NCI-H146 (cell line): ENCODE results near the gene TAL2.
"Not testable (repeated sequence)": the region's sequence is repeated elsewhere in the genome, so short reads cannot be mapped to it uniquely, and the experiment has no call there.

Experiments
- DNase-seq: peaks from one replicate; lab custom pipeline; 2025; lab: John Stamatoyannopoulos, UW

The TAL2 gene

DNA sequence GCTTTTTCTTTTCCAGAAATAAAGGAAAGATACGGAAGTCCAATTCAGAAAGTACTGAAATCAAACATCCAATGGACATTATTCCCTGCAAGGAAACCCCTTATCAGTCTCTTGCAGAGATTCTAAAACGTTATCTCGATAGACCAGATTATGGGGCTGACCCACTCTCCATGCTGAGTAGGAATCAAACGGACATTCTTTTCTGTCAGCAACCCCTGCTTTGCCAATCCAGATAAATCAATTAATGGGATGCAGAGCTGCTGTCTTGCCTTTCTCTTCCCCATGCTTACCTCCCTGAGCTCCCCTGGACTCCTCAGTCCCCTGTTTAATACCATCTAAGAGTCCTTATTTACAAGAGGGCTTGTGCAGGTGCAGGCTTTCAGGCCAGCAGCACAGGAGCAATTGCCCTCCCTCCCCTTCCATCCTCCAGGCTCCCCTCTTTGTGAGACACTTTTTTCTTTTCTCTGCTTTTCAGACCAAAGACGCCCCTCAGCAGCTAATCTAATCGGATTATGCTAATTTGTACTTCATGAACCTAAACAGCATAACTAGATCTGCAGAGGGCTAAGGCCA is 14.2 kb downstream of the TAL2 start:
- no peak for DNase-seq

DNA sequence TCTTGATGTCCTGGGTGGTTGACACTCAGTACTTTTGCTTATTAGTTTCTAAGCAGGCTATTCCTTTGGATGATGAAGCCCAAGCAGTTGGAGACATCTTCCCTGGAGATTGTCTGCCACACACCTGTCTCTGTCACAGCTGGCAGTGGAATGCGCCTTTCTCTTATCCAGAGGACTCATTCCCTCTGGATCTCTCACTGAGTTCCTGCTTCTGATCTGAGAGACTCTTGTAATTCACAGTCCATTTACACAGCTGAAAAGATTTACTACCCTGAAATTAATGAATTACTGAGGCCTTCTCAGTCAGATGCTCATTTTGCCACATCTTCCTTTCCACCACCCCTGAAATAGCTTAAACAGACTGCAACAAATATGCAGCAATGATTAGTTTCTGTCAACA is 15.9 kb downstream of the TAL2 start:
- no peak for DNase-seq

DNA sequence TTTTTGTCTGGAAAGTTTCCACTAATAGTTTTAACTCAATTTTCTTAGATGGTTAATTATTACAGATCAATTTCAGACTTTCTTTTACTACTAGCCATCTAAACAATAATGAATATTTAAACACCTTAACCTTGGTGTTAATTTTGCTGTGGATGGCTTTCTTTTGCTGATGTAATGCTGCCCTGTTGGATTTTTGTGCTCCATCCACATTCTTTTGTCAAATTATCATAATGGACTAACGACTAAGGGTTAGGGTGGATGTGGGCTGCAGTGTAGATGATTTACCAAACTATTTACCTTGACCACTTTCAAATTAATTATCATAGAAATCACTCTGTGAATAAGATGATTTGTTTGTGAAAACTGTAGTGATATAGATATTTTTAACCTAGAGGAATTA is 16.5 kb downstream of the TAL2 start:
- DNase-seq = no peak

DNA sequence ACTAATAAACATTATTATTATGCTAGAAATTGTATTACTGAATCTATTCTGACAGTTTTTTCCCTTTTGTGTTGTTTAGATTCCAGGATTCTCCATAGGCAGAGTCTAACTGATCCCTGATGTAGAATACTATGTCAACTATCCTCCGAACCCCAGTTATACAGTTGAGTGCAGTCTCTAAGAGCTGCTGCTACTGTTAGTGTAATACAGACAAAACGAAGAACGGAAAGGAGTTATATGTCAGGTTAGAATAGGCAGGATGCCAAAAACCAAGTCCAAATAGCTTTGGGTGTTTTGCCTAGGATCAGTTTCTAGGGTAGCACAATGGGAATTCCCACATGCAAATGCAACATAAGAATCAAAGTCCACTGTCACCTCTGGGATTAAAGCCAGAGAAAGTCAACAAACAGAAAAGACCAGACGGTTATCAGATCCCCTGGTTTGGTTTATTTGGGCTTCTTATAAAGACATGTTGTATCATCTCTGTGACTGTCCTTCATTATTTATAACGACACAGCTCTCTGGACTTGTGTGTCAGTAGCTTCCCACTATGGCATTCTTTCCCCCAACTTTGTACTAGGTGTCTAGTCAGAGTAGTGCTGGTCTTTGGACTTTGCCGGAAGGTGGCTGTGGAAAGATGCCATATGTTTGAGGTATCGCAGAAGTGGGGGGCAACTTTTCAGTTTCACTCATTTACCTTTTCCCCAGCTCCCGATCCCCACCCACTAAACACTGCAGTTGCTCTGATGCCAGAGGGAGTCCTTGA is 17.2 kb downstream of the TAL2 start:
- DNase-seq = no peak

DNA sequence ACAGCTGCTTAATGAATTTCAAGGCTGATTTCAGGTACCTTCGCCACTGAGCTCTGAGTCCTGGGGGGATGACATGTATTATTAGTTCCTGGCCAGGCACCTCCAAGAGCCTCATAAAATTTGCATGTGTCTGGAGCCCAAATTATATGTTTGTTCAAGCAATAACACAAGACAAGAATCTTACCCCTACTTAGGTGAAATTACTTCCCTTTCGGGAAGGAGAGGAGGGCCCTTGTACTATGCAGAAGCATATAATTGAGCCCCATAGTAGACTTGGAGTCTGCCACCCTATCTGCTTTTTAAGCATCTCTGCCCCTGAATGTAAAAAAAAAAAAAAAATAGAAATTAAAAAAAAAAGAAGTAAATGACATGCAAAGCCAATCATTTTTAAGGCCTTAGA is 19.1 kb downstream of the TAL2 start:
- no peak for DNase-seq

DNA sequence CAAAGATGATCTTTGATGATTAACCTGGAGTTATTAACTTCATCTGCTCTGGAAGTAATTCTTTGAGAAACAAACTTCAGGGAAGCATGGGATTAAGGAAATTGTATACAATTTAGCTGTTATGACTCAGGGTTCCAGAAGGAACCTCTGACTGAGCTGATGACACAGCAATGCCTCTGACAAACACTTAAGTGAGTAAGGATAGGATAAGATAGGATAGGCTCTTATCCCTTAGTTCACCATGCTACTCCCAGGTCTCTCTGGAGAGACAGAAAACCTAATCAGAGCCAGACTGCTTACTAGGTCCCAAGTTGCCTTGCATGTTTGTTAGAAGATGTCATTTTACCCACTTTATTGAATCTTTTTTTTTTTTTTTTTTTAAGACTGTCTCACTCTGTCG is 19.5 kb downstream of the TAL2 start:
- no peak for DNase-seq

DNA sequence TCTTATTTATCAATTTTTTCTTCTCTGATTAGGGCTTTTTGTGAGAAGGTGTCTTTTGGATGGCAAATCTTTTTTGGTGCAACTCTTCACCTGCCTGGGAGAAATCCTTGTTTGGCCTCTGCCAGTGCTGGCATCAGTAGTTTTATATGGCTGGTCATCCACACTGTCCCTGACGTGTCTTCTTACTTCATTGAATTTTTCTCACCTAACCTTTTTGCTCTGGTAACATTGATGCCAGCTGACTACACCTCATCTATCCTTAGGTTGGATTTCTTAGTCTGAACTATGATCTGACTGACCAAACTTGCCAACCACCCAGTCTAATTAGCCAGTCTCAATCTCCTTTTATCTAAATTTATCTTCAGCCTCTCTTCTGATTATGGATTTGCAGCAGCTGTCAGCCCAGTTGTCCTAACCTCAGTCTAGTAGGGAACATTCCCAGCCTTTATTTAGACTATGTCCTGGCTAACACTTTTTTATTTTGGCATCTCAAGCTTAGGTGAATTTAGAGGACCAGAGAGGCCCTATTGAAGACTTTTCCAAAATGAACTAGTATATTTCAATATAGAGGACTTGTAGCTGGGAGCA is 21.5 kb downstream of the TAL2 start:
- DNase-seq = no peak

DNA sequence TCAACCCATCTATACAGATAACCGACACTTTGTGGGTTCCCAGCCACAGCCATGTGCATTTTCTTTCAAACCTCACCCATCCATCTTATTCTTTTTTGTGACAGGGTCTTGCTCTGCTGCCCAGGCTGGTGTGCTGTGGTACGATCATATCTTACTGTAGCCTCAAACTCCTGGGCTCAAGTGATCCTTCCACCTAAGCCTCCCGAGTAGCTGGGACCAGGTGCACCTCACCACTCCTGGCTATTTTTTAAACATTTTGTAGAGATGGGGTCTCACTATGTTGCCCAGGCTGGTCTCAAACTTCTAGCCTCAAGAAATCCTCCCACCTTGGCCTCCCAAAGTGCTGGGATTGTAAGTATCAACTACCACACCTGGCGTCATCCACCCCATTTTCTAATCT is 24.7 kb downstream of the TAL2 start:
- DNase-seq = no peak

DNA sequence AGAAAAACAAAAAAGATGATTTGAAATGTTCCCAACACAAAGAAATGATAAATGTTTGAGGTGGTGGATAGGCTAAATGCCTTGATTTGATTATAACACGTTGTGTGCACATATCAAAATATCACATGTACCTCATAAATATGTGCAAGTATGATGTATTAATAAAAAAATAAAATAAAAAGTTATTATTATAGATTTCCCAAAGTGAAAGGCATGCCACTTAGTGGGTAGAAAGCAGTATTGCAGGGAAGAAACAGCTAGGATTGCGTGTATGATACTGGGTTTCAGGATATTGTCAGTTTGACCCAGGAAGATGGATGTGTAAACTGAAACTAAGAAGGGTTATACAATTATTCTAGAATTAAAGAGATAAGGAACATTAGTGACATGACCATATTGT is 28.5 kb downstream of the TAL2 start:
- DNase-seq = no peak

DNA sequence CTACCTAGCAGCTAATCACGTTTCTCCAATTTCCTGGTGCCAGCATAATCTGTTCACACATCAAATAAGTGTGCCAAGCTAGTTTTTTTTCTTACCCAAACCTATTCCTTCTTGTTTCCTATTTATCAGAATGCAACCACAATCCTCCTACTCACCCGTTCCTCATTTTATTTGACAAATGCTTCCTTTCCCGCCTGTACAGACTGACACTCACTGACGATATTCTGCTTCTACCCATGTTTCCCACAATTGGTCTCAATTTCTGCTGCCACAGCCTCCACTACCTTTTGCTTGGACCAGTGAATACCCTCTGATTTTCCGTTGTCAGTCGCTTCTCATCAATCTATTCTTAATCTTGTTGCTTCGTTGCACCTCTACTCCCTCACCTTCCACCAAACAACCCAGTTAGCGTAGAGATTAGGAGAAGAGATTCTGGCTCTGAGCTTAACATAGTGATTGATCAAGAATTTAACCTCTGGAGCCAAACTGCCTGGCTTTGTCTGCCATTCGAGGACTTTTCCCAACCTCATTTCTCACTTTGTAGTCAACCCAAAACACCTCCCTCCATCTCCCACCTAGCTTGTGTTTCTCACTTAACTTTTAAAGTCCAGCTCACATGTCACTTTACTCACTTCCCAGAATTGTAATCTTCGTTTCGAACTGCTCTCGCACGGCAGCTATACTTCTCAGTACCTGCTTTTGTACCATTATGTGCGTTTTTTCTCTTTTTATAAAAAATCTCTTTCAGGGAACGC is 31.4 kb downstream of the TAL2 start:
- DNase-seq = no peak

DNA sequence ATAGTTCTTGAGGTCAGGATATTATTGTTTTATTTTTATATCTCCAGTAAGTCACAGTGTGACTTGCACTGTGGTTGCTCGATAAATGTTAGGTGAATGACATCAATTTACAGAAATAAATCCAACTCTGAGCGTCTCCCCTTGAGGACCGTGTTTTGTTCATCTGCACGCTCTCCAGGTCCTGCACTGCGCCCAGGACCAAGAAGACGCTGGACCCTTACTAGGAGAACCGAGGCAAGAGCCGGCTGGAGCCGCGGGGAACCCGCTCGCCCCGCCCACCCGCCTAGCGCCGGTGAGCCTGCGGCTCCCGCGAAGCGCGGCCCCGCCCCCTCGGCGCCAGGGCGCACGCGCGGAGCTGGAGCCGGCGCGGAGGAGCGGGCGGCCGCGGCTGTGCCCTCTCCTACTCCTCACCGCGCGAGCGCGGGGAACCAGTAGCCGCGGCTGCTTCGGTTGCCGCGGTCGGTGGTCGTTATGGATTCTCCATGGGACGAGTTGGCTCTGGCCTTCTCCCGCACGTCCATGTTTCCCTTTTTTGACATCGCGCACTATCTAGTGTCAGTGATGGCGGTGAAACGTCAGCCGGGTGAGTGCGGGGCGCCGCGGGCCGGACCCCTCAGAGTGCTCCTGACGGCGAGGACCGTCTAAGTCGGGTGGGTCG is 32.1 kb downstream of the TAL2 start, which contains the start of gene TMEM38B:
TSS of gene TMEM38B (plus strand) at position 352 of the 658 bp plus-strand sequence. CDS start at position 472, 120 bp downstream.
- peak; percentile 65 for DNase-seq

DNA sequence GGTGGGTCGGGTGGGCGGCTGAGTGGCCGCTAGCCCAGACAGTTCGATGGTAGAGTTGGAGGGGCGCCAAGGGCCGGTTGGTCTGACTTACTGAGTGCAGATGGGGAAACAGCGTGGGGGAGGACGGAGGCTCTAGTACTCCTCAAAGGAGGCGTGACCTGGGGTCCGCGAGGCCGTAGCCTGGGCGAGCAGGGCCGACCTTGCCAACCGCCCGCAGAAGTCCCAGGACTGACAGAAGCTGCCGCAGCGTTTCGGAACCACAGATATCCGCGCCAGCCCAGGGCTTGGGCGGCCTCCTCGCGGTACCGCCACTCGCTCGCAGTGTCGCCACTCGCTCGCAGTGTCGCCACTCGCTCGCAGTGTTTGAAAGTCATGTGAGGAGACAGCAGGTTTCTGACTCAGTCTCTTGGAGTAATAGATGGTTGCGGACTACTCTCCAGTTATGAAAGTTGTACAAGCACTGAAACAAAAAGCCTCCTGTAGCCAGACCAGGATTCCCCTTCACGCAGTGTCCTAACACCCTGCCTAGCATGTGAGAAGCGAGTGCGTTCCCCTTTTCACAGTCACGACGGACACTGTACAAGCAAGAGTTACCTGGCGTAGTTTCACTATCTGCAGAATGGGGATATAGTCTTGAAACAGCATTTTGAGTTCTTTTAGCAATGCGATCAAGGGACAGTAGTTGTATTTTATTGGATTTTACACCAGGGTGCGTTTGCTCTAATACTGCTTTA is 32.8 kb downstream of the TAL2 start:
- peak; percentile 42 for DNase-seq

DNA sequence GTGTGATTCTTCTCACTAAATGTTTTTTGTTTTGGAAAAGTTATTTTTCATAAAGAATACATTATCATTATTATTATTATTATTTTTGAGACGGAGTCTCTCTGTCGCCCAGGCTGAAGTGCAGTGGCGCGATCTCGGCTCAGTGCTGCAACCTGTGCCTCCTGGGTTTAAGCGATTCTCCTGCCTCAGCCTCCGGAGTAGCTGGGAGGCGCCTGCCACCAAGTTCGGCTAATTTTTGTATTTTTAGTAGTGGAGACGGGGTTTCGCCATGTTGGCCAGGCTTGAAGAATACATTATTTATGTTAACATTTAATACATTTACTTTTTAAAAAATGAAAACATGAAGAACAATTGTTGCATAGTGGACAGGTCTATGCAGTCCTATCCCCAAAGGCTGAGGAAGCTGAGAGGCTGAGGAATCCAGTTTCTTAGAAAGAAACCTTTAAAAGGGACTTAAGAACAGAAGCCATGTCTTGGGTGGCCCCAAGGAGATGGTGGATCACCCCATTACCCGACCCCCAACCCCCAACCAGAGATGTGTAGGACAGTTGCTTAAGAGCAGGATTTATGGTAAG is 34.0 kb downstream of the TAL2 start:
- DNase-seq = no peak

DNA sequence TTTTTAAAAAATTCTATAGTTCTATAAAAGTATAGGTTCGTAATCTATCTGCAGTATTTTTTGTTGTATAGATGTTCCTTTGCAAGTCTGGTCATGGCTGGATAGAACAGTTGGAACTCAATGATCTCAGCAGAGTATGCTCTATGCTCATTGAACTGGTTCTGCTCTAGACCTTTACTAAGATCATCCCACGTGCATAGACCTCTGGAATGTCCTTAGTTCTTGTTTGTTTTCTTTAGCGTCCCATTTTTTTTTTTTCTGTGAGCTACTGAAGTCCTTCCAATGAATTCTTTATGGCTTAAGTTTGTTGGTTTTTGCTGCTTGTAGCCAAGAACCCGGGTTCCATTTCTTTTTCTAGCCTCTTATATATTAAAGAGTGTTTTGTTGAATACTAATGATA is 35.6 kb downstream of the TAL2 start:
- DNase-seq = no peak

DNA sequence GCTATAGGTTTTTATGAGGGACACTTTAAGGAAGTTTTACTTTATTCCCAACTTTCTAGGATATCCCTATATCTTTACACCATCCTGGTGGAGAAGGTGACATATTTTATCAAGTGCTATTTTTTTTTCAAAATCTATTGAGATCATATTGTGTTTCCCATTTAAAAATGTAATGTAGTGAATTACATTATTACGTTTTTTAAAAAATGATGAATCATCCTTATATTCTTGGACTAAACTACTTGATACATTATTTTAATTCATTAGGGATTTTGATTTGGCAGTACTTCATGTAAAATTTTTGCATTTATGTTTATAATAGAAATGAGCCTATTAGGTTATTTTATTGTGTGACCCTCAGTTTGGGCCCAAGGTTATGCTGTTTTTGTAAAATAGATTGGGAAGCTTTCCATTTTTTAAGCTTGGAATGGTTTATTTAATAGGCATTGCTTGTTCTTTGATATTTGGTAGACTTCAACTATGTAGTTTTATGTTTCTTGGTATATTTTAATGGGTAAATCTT is 36.2 kb downstream of the TAL2 start:
- DNase-seq = no peak

DNA sequence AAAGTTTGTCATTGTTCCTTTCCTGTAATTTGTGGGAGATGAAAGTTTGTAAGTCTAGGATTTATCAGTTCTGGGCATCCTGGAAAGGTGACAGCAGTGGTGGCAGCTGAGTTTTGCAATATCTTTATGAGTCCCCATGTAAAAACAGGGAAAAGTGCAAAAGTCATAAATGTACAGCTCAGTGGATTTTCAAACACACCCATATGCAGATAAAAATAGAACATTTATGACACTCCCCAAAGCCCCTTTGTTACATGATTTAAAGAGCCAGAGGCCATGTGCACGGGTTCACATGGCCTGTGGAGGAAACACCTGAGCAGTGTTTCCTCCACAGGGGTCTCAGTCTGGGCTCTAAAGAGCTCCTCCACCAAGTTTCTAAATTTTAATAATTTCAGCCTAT is 38.4 kb downstream of the TAL2 start:
- no peak for DNase-seq

DNA sequence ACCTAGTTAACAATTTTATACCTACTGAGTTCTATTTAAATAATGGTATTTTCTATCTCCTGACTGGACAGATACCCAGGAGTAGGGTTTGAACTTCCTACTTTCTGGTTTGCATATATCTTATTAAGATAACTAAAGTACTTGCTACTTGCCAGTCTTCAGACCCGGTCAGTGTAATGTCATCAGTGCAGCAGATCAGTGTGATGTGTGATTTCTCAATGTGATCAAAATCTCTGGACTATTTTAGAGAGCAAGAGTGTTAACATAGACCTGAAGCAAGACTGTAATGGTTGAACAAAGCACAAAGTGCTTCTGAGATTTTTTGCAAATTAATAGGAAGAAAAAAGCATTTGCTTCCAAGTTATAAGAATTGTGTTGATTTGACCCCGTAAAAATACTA is 38.9 kb downstream of the TAL2 start:
- DNase-seq = no peak

DNA sequence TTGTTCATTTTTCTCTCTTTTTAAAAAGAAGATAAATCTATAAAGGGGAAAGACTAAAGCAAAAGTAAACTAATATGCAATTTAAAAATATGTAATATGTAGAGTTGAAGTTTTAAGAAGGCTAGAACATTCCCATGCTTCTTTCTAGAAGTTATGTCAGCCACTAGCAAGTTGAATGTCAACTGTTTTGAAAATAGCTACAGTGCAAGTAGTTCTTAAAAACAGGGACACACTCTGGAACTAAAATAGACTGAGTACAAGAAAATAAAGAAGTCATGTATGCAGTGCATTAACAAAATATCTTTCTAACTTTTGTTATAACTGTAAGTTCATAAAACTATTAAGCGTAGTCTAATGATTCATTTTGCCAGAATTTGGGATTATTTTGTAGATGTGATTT is 40.0 kb downstream of the TAL2 start:
- no peak for DNase-seq

DNA sequence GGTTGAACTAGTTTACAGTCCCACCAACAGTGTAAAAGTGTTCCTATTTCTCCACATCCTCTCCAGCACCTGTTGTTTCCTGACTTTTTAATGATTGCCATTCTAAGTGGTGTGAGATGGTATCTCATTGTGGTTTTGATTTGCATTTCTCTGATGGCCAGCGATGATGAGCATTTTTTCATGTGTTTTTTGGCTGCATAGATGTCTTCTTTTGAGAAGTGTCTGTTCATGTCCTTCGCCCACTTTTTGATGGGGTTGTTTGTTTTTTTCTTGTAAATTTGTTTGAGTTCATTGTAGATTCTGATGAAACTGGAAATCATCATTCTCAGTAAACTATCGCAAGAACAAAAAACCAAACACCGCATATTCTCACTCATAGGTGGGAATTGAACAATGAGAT is 41.4 kb downstream of the TAL2 start:
- DNase-seq = not testable (repeated sequence)

DNA sequence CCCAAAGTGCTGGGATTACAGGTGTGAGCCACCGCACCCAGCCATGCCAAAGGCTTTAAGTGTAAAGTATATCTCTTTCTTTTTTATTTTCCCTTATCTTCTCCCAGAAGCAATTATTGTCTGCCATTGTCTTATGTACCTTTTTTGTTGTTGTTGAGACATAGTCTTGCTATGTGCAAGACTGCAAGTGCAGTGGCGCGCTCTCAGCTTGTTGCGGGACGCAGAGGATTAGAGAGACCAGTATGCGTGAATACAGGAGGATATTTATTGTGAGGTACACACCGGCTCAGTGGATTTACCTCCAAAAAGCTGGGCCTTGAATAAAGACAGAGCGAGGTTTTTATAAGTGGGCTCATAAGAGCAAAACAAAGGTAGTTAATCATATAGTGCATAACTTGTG is 43.9 kb downstream of the TAL2 start:
- no peak for DNase-seq

DNA sequence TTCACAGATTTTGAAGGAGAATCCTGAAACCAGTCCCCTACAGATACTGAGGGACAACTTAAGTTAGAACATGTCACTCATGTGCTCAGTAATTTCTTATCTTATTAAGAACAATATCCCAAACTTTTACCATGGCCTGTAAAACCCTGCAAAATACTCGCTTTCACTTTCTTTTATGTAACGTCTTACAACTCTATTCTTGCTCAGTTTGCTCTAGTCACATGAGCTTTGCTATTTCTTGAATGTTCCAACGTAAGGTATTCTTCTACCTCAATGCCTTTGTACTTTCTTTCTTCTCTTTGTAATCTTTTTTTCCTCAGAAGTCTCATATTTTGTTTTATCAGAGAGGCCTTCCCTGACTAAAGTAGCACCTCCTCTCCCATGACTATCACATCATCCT is 46.1 kb downstream of the TAL2 start:
- no peak for DNase-seq
